Measurements from ENCODE around the gene P2RY2. TPM values are rescaled to one million over a fixed set of nuclear protein-coding genes. Genes with fewer than 3 reads are reported as not detected.
"Not testable (repeated sequence)": the region's sequence is repeated elsewhere in the genome, so short reads cannot be mapped to it uniquely, and the experiment has no call there.

Gene P2RY2
- polyA plus RNA-seq, 2 of the 4 experiments (the other 2 are of a cell fraction) = 3.7 to 6.4 TPM

DNA sequence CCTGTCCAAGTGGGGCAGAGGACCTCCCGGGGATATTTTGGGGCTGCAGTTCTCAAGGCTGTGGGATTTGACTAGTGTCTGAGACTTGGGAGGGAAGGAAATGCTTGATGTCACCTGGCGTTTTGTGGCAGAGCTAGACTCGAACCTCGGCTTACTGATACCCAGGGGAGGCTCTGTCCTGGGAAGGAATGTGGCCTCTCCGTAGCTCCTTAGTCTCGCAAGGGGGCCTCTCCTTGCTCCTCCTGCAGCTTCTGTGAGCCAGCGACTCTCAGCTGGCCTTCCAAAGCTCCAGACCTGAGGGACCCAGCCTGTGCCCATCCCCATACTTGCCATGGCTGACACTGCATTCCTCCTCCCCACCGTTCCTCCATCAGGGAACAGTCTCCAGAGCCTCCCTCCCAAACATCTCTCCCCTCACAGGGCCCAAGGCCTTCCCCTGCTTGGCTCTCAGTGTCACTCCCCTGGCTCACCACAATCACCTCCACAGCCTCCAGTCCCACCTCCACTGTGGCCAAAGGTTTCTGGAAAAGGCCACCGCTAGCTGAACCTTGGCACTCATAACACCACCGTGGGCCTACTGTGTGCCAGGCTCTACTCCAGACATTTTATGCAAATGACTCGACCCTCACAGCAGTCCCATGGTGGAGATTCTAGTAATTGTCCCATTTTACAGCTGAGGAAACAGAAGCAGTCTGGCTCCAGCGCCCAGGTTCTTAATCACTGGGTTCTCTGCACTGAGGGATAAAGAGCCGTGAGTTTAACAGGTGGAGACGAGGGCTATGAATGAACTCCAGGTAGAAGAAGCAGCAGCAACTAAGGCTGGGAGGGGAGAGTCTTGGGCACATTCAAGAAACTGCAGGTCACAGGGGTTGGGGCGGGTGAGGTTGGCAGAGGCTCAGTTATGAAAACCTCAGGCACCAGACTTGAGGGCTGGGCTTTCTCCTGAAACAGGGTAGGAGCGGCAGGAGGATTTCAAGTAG lies 12.1 kb downstream of the P2RY2 start (continued):
- TF ChIP-seq, protein P1, sequence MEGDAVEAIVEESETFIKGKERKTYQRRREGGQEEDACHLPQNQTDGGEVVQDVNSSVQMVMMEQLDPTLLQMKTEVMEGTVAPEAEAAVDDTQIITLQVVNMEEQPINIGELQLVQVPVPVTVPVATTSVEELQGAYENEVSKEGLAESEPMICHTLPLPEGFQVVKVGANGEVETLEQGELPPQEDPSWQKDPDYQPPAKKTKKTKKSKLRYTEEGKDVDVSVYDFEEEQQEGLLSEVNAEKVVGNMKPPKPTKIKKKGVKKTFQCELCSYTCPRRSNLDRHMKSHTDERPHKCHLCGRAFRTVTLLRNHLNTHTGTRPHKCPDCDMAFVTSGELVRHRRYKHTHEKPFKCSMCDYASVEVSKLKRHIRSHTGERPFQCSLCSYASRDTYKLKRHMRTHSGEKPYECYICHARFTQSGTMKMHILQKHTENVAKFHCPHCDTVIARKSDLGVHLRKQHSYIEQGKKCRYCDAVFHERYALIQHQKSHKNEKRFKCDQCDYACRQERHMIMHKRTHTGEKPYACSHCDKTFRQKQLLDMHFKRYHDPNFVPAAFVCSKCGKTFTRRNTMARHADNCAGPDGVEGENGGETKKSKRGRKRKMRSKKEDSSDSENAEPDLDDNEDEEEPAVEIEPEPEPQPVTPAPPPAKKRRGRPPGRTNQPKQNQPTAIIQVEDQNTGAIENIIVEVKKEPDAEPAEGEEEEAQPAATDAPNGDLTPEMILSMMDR (IDR thresholded peaks at IDR 0.05) = no peak
- TF ChIP-seq NFE2L2 (conservative IDR thresholded peaks at IDR 0.05; ENCODE audit: low read length) (no peak), MAFK (IDR thresholded peaks at IDR 0.05; ENCODE audit: partially characterized antibody) (no peak), RCOR1 (IDR thresholded peaks at IDR 0.05; ENCODE audit: low read depth, low read length) (no peak)

DNA sequence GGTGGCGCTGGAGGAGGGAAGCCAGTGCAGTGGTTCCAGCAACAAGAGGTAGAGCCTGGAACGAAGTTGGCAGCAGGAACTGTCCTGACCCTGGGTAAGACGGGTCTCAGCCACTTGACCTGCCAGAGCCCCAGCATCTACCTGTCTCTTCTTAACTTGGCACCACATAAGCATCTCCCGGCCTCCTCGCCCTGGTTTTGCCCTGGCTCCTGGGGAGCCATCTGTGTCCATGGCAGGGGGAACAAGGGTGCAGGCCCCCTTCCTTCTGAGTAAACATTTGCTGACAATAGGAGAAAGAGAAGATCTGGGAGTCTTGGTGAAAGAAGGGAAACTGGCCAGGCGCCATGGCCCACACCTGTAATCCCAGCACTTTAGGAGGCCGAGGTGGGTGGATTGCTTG lies 12.8 kb downstream of the P2RY2 start:
- Histone ChIP-seq H3K27ac (no peak overlapping the region), H3K4me2 (no peak overlapping the region), H3K4me3 (no peak overlapping the region), H3K9me3 (no peaks in the 10 kb centered on the region), H3K4me1 (no peaks in the 10 kb centered on the region)
- DNase-seq (ENCODE audit: low read depth in 1 of 2, low spot score in 1 of 2) (no peak), FAIRE-seq (no peak), ATAC-seq (no peak)
- ChIA-PET CTCF (interaction anchor here (1.4 to 9.5 kb wide), 3 partner anchors 11 to 14 kb away, joined by 3 to 45 read pairs (median 8); no protein-coding TSS in a partner anchor), POLR2A (interaction anchor here (0.7 kb wide), 1 partner anchor 18 kb away, joined by 4 read pairs; no protein-coding TSS in a partner anchor)
- WGBS (ENCODE audit: missing lambda C conversion rate) = 96% methylated on average over 5 of the region's 7 CpGs
- TF ChIP-seq MAZ (IDR thresholded peaks at IDR 0.05; ENCODE audit: borderline replicate concordance, low read depth, low read length) (no peak), SREBF2 (IDR thresholded peaks at IDR 0.05) (no peak), HOXB5 (CRISPR knock-in tag; IDR thresholded peaks at IDR 0.05) (no peak), ZFP36 (IDR thresholded peaks at IDR 0.05; ENCODE audit: borderline replicate concordance, partially characterized antibody) (no peak), POLR2AphosphoS2 (conservative IDR thresholded peaks at IDR 0.05; ENCODE audit: low read length) (no peak), CEBPB (IDR thresholded peaks at IDR 0.05) (no peak), PHF8 (IDR thresholded peaks at IDR 0.05; ENCODE audit: borderline replicate concordance, low read depth) (no peak), JUNB (IDR thresholded peaks at IDR 0.05) (no peak), FOSL2 (IDR thresholded peaks at IDR 0.05) (no peak), FOSL2 (CRISPR knock-in tag; IDR thresholded peaks at IDR 0.05) (no peak), RCOR1 (IDR thresholded peaks at IDR 0.05; ENCODE audit: low read depth, low read length) (no peak), ZNF302 (CRISPR knock-in tag; IDR thresholded peaks at IDR 0.05) (no peak), NR3C1 (IDR thresholded peaks at IDR 0.05) (no peak)
- TF ChIP-seq, protein P2, sequence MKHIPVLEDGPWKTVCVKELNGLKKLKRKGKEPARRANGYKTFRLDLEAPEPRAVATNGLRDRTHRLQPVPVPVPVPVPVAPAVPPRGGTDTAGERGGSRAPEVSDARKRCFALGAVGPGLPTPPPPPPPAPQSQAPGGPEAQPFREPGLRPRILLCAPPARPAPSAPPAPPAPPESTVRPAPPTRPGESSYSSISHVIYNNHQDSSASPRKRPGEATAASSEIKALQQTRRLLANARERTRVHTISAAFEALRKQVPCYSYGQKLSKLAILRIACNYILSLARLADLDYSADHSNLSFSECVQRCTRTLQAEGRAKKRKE (CRISPR knock-in tag; IDR thresholded peaks at IDR 0.05; ENCODE audit: low read depth) = no peak
- TF ChIP-seq, protein P1 (IDR thresholded peaks at IDR 0.05) = no peak
- TF ChIP-seq, protein P3, sequence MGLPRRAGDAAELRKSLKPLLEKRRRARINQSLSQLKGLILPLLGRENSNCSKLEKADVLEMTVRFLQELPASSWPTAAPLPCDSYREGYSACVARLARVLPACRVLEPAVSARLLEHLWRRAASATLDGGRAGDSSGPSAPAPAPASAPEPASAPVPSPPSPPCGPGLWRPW (IDR thresholded peaks at IDR 0.05) = no peak

DNA sequence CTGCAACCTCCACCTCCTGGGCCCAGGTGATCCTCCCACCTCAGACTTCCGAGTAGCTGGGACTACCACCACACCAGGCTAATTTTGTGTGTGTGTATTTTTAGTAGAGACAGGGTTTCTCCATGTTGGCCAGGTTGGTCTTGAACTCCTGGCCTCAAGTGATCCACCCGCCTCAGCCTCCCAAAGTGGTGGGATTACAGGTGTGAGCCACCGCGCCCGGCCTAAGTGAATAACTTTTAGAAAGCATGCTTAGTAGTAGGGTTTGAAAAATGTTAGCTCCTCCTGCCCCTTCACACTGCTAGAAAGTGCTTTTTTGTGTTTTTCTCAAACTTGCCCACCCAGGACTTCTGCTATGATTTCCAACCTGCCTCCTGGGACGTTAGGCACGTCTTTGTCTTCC lies 14.4 kb downstream of the P2RY2 start:
- DNase-seq (ENCODE audit: low read depth in 1 of 2, low spot score in 1 of 2); H3K4me3 ChIP-seq; ATAC-seq; H3K9me3 ChIP-seq; H3K4me1 ChIP-seq; H3K4me2 ChIP-seq; H3K27ac ChIP-seq; POLR2A ChIA-PET; FAIRE-seq: not testable (repeated sequence)
- CTCF ChIA-PET = interaction anchor here (2.1 to 9.5 kb wide), 5 partner anchors 9 to 102 kb away, joined by 7 to 56 read pairs (median 42); no protein-coding TSS in a partner anchor
- WGBS (ENCODE audit: missing lambda C conversion rate) = 95% methylated on average over 7 of the region's 7 CpGs

All from A549 (cell line).